Epithelial cell of proximal tubule (primary cell): Measurements from ENCODE around the gene VOPP1. TPM values are rescaled to one million over a fixed set of nuclear protein-coding genes. Genes with fewer than 3 reads are reported as not detected.

ENCODE experiments used
- DNase-seq: peaks from one replicate; pipeline ENCODE4 v3.0.0-alpha.2; 2011; ENCODE audit warnings: low read depth
- H3K4me3 ChIP-seq: 2 replicates; pipeline ENCODE4 v1.5.1; 2011; ENCODE audit warnings: low read depth, mild to moderate bottlenecking, low read length
- total RNA-seq: library from RNA; depleted of rRNA; stranded (reverse); fragments of >200 nt; gene quantifications from 2 replicates; pipeline ENCODE4 v1.2.3, GENCODE V29; 2015
- TF ChIP-seq, protein P1 (sequence below): conservative IDR thresholded peaks from 2 replicates; pipeline ENCODE4 v1.5.1; 2012; ENCODE audit warnings: low read depth, mild to moderate bottlenecking, low read length

Gene VOPP1
- total RNA-seq, 1 donor from 2014 or later, result 98.3 TPM

DNA sequence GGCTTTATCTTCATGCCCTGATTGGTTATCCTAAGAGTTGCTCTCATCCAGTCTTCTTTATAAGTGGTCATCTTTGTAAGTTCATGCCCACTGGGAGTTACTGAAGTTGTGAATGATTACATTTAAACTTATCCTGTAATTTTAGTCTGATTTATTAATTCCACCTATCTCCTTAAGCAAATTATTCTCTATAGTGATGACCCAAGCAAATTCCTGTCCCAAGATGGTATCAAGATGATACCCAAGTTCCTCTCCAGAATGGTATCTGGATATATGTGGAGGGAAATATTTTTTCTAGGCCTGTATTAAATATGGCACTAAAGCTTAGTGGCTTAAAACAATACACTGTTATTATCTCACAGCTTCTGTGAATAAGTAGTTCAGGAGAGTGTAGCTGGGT lies 22.6 kb upstream of the VOPP1 start:
- no peak for DNase-seq
- no peak overlapping the region for H3K4me3 ChIP-seq
- TF ChIP-seq, protein P1, sequence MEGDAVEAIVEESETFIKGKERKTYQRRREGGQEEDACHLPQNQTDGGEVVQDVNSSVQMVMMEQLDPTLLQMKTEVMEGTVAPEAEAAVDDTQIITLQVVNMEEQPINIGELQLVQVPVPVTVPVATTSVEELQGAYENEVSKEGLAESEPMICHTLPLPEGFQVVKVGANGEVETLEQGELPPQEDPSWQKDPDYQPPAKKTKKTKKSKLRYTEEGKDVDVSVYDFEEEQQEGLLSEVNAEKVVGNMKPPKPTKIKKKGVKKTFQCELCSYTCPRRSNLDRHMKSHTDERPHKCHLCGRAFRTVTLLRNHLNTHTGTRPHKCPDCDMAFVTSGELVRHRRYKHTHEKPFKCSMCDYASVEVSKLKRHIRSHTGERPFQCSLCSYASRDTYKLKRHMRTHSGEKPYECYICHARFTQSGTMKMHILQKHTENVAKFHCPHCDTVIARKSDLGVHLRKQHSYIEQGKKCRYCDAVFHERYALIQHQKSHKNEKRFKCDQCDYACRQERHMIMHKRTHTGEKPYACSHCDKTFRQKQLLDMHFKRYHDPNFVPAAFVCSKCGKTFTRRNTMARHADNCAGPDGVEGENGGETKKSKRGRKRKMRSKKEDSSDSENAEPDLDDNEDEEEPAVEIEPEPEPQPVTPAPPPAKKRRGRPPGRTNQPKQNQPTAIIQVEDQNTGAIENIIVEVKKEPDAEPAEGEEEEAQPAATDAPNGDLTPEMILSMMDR, result no peak

DNA sequence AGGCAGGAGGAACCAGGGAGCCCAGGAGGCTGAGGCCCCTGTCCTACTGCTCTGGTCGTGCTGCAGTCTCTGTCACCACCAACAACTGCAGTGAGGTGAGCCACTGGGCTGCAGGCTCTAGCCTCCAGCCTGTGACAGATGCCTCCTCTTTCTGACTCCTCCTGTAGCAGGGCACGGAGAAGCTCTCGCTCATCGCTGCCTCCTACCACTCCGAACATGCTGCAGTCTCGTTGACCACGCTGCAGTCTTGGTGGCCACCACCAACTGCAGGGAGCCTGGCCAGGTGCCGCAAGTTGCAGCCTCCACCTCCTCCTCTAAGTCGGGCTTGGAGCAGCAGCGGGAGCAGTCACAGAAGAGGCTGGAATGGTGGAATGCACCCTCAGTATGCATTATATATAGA lies 22.1 kb upstream of the VOPP1 start:
- TF ChIP-seq, protein P1, result no peak
- no peak overlapping the region for H3K4me3 ChIP-seq

DNA sequence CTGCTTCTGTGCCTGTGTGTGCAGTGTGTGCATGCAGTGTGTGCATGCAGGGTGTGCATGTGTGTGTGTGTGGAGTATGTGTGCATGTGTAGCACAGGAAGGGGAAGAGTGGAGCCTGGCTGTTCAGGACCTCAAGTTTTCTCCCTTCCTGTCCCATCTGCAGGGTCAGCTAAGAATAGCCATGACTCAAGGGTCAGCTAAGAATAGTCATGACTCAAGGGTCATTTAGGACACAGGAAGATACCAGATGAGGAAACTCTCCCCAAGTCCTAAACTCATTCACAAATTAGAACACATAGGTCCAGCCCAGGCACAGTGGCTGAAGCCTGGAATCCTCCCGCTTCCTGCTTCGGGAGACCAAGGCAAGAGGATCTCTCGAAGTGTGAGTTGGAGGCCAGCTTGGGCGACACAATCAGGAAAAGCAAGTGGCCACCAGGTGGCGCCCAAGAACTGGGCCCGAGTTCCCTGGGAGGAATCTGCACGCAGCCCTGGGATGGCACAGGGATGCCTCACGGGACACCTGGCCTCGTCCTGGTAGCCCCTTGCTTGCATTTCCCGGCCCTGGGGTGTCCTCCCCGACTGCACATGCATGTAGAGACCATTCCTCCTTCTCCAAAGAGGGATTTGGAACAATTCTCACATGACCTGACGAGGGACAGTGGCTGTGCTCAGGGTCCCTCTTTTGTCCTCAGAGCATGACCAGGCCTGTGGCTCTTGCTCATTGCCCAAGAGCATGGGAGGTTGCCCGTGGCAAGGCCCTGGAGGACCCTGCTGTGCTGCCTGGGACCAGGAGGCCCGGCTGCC lies 21.4 kb upstream of the VOPP1 start:
- no peak for DNase-seq
- no peak overlapping the region for H3K4me3 ChIP-seq
- TF ChIP-seq, protein P1, result peak; percentile 88

More for the DNA sequence above, 22.1 kb upstream of the VOPP1 start:
- no peak for DNase-seq

- TF ChIP-seq, protein P1, result no peak
- no peak overlapping the region for H3K4me3 ChIP-seq
Measured at GRCh38 chr7:55593172-55593514, 20.8 kb upstream of the VOPP1 start.

DNA sequence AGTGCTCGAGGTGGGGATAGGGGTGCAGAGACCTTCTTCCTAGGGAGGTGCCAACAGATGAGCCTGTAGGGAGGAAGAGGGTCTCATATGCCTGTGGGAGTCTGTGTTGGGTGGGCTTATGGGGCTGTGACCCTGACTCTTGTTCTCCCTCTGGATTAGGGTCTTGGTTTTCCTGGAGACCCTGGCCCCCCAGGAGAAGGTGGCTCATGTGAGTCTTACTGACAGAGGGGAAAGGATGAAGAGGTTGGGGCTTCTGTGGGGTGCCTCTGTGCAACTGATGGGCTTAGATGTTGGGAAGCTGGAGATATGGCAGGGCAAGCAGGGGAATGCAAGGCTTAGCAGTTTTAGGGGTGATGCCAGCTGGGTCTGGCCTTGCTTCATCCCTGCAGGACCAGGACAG lies 20.2 kb upstream of the VOPP1 start:
- TF ChIP-seq, protein P1, result no peak
- DNase-seq, result no peak
- H3K4me3 ChIP-seq, result no peak overlapping the region

More at GRCh38 chr7:55593172-55593514, 20.8 kb upstream of the VOPP1 start:
- no peak for DNase-seq

DNA sequence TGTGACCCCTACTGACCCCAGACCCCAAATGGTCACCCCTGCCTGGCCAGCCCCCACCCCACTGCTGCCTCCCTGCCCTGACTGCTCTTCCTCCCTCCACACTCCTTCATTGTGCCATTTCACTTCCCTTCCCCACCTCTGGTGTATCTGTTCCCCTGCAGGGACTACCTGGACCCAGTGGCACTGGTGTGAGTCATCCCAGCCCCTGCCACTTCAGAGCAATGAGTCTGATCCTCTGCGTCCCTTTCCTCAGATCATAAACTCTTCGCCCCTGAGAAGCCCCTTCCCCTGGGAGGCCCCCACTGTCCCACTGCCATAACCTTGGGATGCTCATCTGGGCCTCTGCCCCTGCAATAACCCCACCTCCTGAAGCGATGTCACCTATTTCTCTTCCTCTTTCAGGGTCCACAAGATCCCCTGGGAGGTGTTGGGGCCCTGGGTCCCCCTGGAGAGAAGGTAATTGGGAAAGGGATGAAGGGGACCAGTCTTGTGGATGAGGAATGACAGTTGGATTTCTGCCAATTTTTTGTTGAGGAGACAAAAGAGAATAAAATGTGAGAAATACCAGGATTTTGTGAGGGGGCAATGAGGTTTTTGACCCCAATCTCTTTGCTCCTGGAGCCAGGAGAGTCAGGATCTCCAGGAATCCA lies 19.1 kb upstream of the VOPP1 start:
- H3K4me3 ChIP-seq, result no peak overlapping the region
- no peak for DNase-seq
- TF ChIP-seq, protein P1, result no peak
